Ovary (tissue), 3 donors: ENCODE data around the gene HNRNPCL1.

ENCODE experiments used
- CTCF ChIP-seq, 3 donors: fragments of 450-650 bp in 2 of 3; fragments of 200-600 bp in 1 of 3; IDR thresholded peaks; one replicate each; pipeline versions ENCODE4 v1.5.1 to v1.8.0; 2016 to 2022; ENCODE audit warnings: antibody characterized with exemption in 3 of 3, mild to moderate bottlenecking in 1 of 3
- POLR2A ChIP-seq: fragments of 450-650 bp; IDR thresholded peaks from one replicate; pipeline ENCODE4 v1.6.1; 2017; ENCODE audit warnings: antibody characterized with exemption, mild to moderate bottlenecking, moderate library complexity
- donor health status: DM: no; HTN: no; CAD: no.

GRCh38 chr1:12798911-12799310 is 49.6 kb downstream of the HNRNPCL1 start:
- TF ChIP-seq POLR2A (no peak), CTCF (IDR thresholded peaks at IDR 0.05) (no peak)
